Muscle of arm (tissue), 12 donors: ENCODE measurements around the gene MAP3K1. TPM values are rescaled to one million over a fixed set of nuclear protein-coding genes. Genes with fewer than 3 reads are reported as not detected.
A peak's percentile ranks its signal among the peaks of the same experiment; 100 is the strongest.
"Not testable (repeated sequence)": the region's sequence is repeated elsewhere in the genome, so short reads cannot be mapped to it uniquely, and the experiment has no call there.

Experiments
- DNase-seq: peaks from one replicate; pipeline ENCODE4 v3.0.0-alpha.2; 2013
- polyA plus RNA-seq, 12 donors: library from polyadenylated mRNA; unstranded; fragments of 120-200 nt; gene quantifications; one replicate each; pipeline ENCODE4 v1.2.1, GENCODE V29; 2013; ENCODE audit not compliant: insufficient read length in 12 of 12

The MAP3K1 gene
- polyA plus RNA-seq, 12 donors: 12.0 to 114 (median 18.8) TPM

DNA sequence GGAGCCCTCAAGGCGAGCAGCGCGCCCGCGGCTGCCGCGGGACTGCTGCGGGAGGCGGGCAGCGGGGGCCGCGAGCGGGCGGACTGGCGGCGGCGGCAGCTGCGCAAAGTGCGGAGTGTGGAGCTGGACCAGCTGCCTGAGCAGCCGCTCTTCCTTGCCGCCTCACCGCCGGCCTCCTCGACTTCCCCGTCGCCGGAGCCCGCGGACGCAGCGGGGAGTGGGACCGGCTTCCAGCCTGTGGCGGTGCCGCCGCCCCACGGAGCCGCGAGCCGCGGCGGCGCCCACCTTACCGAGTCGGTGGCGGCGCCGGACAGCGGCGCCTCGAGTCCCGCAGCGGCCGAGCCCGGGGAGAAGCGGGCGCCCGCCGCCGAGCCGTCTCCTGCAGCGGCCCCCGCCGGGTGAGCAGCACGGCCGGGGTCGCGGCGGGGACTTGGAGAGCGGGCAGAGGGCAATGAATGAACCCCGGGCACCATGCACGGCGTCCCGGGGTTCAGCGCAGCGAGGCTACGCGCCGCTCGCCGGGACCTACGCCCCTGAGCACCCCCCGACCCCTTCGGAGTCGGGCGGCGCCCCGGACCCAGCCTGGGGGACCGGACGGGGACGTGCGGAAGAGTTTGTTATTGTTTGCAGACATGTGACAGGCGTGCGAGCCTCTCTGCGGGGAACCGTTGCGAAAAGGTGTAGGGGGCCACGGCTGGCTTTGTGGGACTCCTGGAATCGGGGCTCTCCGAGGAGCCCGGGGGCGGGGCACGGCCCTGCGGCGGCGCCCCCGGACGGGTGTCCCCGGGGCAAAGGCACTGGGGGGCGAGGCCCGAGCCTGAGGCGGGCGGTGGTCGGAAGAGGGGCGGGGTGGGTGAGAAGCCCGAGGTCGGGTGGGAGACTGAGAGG is 553 bp downstream of the MAP3K1 start:
- DNase-seq: no peak

- DNase-seq: peak; percentile 59
Observed at GRCh38 chr5:56816546-56817081, 1.3 kb downstream of the MAP3K1 start.

GRCh38 chr5:56817263-56818014 is 2.1 kb downstream of the MAP3K1 start:
- no peak for DNase-seq

DNA sequence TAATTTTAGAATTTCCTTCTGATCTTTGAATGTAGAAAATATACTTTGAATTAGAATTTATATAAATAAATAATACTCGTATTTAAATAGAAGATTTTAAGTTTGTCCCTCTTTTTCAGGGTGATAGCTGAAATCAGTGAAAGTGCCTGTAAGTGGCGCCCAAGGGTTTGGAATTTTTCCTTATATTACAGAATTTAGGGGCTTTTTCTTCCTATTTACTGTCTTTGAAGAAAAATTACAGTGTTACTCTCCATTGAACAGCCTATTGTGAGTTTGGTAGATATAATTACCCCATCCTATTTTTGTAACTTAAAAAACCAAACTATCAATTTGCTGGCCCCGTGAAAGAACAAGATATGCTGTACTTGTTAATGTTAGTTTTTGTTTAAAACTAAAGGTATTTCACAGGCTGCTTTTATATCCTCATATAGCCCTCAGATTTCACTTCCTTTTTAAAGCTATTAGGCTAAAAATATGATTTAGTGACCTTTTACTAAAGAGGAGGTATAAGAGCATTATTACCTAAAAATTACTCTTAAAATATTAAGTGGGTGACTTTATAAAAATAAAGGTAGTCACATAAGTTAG is 3.2 kb downstream of the MAP3K1 start:
- no peak for DNase-seq

GRCh38 chr5:56819060-56819881 is 3.9 kb downstream of the MAP3K1 start:
- no peak for DNase-seq

GRCh38 chr5:56821868-56822267 is 6.5 kb downstream of the MAP3K1 start:
- not testable (repeated sequence) for DNase-seq

DNA sequence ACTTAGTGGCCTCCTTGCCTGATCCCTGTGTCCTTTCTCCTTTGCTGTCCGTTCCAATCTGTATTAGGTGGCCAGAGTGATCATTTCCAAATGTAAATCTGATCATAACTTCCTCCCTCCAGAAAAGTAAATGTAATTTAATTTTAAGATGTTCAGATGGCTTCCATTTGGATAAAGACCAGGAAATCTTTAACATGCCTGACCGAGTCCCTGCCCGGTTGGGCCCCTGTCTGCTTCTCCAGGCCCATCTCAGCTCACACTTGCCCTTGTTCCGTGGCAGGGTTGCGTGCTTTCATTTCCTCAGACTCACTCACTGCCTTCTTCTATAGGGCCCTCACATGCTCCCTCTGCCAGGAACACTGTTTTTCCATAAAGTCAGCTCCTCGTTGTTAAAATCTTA is 7.6 kb downstream of the MAP3K1 start:
- no peak for DNase-seq

DNA sequence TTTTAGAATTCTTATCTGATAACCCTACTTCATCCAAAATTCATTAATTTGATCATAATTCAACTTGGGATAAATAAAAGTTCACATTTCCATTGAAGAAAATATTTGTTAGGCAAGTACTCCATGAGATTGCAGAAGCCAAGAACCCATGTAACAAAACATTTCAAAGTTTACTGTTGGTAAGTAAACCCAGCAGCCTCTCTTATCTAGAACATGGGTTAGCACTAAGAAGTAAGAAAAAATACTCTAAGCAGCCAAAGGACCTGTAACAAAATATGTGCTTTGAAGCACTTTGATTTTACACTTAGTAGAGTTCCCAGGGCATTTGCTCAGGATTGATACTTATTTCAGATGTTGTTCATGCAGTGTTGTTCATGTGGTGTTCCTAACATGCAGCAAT is 8.7 kb downstream of the MAP3K1 start:
- no peak for DNase-seq

DNA sequence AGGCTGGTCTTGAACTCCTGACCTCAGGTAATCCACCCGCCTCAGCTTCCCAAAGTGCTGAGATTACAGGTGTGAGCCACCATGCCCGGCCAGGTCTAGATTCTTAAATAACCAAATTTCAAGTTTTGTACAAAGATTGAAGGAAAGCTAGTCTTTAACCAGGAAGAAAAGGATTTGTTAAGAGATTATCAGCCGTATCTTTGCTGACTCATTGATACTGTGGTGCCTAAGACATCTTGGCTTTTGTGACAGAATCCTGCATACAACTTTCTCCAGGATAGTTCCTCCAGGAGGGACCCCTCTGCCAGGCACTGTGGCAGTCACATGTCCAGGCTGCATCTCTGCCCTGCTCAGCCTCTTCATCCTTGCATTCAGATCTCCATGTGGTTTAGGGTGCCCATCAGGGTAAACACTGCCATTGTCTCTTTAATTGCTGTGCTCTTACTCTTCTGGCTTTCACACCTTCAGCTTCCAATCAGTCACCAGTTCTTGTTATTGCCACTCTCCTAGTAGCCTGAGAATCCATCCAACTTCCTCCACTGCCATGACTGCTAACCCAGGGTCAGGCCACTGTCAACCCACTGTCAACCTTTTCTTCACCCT is 10.0 kb downstream of the MAP3K1 start:
- no peak for DNase-seq

DNA sequence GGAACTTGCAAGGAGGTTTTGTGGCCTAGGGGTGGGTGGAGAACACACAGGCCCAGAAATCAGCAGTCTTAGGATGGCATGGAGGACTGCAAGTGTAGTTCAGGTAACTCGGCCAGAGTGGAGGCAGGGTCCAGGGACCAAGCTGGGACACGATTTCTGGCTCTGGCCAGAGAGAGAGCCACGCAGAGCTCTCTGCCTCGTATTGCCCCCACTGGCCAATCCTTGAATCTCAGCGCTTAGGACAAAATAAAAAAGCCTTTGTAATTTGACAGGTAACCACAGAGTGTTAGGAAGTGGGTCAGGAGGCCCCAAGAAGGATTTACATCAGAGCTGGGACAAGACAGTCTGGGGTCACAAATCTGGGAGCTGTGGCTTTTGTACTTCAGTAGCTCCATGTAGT is 11.7 kb downstream of the MAP3K1 start:
- no peak for DNase-seq

DNA sequence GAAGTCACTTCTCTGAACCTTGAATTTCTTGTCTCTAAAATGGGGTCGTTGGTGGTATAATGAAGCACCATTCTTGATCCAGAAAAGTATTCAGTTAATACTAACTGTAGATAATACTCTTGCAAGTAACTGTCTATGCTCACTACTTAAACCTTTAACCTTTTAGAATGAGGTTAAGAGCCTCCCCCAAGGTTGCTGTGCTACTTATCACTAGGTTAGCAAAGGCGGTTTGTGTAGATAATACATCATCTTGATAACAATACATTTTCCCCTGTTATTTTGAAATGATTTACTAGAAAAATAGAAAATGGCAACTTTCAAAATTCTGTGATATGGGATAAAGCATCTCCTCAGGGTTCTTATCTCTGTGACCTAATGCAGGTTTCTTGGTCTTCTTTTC is 12.6 kb downstream of the MAP3K1 start:
- no peak for DNase-seq

DNA sequence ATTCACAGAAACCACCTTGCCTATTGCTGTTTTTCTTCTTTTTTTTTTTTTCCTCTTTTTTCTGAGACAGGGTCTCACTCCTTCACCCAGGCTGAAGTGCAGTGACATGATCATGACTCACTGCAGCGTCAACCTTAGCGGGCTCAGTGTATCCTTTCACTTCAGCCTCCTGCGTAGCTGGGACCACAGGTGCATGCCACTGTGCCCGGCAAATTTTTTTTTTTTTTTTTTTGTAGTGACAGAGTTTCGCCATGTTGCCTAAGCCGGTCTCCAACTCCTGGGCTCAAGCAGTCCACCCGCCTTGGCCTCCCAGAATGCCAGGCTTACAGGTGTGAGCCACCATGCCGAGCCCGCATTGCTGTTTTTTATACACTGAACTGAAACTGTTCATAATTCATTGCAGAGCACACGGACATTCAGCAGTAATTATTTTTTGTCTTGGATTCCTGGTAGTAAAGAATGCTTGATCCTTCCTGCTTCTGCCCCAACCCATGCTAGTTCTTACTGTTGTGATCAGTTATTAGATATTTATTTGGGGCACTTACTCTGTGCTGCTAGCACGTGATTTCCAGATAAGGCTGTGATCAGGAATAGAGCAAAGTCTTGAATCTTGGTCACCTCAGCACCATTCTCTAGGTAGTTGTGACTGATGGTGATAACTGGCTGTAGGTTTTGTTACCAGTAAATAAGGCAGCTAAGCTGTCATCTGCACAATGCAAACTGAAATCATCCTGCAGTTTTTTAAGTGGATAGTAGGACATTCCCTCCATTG is 14.0 kb downstream of the MAP3K1 start:
- no peak for DNase-seq

DNA sequence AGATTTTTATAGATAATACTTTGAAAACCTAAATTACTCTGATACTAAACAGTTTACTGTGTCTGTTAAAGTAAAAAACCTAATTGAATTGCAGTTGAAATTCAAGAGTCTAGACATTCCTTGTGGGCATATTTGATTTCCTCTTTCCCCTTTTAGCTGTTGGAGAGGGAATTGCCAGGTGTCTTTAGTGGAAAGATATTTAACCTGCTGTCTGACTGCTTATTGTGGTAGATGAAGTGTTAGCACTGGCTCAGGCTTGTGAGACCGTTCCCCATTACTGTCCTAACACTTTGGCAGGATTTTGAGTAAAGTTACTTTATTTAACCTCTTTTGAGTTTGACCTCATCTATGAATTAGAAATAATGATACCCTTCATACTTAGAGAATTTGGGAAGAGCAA is 16.4 kb downstream of the MAP3K1 start:
- DNase-seq: no peak

DNA sequence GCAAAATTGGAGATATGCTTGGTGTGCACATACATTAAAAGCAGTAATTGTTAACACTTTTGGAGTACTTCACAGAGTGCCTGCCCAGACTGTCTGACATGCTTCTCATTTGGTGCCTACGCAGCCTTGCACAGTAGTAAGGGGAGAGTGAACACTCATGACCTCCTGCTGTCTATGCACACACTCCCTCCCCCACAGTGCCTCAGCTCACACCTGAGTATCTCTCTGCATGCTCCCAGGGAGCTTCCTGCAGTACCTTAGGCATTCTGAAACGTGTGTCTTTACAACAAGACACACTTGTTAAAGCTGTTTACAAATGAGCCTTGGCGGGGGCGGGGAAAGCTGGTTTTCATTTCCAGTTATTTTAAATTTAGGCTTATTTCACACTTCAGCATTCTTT is 18.0 kb downstream of the MAP3K1 start:
- no peak for DNase-seq

- no peak for DNase-seq
Observed at GRCh38 chr5:56837381-56837780, 22.0 kb downstream of the MAP3K1 start.

DNA sequence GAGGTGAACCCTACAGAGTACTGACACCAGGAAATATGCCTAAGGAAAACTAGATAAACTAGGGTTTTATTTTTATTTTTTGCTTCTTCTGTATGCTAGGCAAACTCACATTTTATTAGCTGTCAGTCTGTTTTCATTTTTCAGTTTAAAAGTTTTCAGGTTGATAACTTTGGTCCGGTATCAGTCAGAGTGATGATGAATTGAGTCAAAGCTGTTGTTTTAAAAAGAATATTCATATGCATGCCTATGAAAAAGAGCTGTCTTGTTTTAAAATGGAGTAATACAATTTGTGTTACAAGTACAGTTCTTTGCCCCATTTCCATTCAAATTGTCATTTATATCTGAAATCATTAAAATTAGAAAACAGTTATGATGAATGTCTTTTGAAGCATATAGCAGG is 22.6 kb downstream of the MAP3K1 start:
- DNase-seq: no peak

GRCh38 chr5:56838409-56839039 is 23.2 kb downstream of the MAP3K1 start:
- peak; percentile 63 for DNase-seq

- no peak for DNase-seq
Observed at GRCh38 chr5:56839062-56839461, 23.7 kb downstream of the MAP3K1 start.

DNA sequence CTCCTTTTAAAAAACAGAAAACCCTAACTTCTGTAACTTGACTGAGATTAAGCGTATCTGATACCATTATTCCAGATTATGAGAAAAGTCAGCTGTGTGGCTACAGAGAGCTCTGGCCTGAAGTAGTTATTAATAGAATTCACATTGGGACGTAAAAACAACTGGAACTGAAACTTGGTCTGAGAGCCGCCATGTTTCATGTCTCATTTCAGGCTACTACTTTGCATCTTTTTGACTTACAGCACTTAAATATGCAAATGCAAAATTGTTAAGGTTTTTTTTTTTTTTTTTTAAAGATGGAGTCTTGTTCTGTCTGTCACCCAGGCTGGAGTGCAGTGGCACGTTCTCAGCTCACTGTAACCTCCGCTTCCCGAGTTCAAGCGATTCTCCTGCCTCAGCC is 25.2 kb downstream of the MAP3K1 start:
- DNase-seq: no peak

DNA sequence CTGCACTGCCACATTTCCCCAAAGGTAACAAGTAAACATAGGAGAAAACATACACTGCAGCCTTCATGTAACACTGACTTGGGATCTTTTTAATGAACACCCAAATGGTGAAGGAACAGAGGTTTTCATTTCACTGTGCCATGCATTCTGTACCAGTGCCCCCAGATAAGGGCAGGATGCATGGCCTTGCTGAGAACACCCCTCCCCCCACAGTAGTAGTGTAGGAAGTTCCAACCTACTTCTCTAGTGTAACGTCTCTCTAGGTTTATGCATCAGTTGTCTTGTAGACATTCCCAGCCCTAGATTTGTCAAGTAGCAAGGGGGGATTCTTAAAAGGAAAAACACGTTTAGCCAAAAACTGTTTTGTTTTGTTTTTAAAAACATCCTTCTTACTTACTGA is 29.9 kb downstream of the MAP3K1 start:
- no peak for DNase-seq
